HG03095 (cell line): ENCODE results near the gene CRK.

Experiments used
- ATAC-seq: cut with Tn5 transposase; IDR thresholded peaks from one replicate; pipeline ENCODE4 v1.9.1; 2021; ENCODE audit warnings: moderate library complexity; ENCODE audit not compliant: unreplicated experiment

CRK gene

GRCh38 chr17:1486802-1487695 is 31.0 kb upstream of the CRK start:
- ATAC-seq, result no peak

GRCh38 chr17:1485423-1486376 is 29.7 kb upstream of the CRK start:
- ATAC-seq, result no peak

DNA sequence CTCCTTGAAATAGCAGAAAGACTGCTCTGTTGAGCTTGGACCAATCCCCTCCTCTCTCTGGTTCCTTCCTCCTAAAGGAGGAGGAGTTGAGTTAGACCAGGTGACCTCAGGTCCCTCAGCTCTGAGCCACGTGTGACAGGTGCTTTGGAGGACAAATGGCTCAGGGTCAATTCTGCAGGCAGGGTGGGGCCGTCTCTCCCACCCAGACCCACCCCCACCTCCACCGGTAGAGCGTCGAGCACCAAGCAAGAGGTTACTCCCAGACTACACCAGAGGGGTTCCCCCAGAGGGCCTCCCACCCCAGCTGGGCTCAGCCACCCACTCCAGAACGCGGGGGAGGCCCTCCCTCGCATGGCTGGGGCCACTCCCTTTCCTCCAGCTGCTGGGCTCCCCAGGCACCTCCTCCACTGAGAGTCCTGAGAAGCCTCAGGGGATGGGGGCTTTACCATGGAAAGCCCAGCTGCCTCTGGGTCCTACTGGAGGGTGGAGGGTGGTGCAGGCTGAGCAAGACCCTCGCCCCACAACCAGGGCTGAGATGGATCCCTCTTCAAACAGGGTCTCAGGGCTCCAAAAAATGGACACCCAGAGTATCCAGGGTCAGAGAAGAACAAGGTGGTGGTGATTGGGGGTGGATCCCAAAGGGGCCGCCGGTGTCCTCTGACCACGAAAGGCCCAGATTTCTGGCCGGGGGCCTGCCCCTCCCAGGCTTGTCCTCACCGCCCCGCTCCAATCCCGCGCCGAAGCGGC is 28.8 kb upstream of the CRK start:
- peak; percentile 36 for ATAC-seq

DNA sequence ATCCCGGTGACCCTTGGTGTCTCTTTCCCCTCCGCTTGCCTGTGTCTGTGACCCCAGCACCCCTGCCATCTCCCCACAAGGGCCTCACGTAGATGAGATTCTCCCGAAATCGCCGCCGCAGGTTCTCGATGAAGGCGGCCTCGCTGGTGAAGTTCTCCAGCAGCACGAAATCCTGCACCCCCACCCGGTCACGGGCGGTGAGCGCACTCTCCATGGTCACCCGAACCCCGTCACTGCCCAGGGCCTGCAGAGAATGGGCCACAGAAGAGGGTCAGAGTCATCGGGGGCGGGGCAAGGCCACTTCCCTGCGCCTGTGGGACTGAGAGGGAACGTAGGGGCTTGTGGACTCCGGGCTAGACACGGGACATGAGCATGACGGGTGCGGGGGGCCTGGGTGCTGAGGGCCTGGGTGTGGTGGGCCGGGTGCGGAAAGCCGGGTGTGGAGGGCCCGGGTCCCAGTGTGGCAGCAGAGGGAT is 28.1 kb upstream of the CRK start:
- no peak for ATAC-seq

DNA sequence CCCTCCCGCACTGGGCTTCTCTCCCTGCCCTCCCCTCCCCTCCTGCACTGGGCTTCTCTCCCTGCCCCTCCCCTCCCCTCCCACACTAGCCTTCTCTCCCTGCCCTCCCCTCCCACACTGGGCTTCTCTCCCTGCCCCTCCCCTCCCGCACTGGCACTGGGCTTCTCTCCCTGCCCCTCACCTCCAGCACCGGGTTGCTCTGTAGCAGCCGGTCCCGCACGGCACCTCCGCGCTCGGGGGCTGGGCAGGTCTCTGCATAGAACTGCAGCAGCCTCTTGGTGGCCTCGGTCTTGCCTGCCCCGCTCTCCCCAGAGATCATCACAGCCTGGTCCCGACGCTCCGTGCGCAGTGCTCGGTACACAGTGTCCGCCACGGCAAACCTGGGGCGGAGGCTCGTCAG is 26.6 kb upstream of the CRK start:
- no peak for ATAC-seq

- ATAC-seq, result no peak
These were observed 25.7 kb upstream of the CRK start for GRCh38 chr17:1481736-1482135.

DNA sequence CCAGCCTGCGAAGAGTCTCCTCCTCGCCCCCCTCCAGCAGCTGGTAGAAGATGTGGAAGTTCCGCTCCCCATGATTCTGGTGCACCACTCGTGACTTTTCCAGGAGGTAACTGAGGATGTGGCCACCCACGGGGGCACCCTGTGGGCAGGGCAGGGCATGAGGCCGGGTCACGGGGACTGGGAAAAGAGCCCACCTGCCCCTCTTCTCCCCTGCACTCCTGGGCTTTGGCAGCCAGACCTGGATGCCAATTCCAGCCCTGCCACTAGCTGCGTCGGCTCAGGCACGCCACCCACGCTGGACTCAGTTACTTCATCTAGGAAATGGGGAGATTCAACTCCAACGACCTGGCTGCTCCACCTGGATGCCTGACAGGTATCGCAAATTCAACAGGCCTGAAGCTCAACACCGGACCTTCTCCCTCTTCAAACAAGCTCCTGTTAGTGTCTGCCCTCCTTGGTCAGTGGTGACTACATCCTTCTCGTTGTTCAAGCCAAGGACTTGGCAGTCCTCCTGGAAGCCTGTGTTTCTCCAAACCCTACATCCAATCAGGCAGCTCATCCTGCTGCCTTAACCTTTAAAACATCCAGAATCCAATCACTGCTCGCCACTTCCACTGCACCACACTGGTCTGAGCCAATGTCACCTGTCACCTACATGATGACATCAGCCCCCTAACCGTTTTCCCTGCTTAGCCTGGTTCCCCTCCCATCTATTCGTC is 24.9 kb upstream of the CRK start:
- no peak for ATAC-seq

- ATAC-seq, result no peak
These were observed 22.4 kb upstream of the CRK start for GRCh38 chr17:1478418-1478817.

DNA sequence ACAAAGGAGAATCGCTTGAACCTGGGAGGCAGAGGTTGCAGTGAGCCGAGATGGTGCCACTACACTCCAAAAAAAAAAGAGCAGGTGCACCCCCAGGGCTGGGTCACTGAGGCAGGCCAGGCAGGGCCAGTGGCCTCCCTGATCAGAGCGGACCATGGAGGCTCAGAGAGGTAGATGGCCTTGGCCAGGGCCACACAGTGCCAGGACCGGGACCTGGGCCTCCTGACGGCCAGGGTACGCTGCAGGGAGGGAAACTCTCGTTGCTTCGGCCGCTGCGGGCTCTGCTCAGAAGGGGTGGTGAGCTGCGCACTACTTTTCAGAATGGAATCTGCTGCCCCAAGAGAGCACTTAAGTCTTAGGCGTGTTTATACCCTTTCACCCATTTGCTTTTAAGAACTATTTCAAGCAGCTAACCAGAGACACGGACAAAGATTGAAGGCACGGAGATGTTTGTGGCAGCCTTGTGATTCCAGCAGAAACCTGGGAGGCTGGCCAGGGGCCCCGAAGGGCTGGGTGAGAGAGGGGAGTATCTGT is 19.4 kb upstream of the CRK start:
- ATAC-seq, result no peak

- ATAC-seq, result no peak
These were observed 18.6 kb upstream of the CRK start for GRCh38 chr17:1474402-1475189.

GRCh38 chr17:1473841-1474240 is 17.8 kb upstream of the CRK start:
- ATAC-seq, result no peak

- ATAC-seq, result no peak
These were observed 17.1 kb upstream of the CRK start for GRCh38 chr17:1473170-1473569.

- no peak for ATAC-seq
These were observed 16.1 kb upstream of the CRK start for GRCh38 chr17:1471911-1472821.

DNA sequence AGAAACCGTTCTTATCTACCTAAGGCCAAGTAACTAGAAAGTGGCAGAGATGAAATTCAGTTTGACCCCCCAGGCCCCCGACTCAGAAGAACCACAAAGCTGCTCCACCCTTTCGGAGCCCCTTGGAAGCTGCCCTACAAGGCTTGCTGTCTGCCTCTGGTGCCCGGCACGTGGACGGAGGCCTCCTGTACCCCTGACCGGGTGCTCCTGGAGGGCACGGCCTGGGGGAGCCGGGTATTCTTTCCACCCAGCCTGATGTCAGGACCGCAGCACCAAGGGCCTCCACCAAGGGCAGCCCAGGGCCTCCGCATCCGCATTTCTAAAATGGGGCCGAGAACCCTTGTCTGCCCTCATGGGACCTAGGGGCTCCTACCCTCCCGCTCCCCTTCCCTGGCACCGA is 15.5 kb upstream of the CRK start:
- no peak for ATAC-seq

DNA sequence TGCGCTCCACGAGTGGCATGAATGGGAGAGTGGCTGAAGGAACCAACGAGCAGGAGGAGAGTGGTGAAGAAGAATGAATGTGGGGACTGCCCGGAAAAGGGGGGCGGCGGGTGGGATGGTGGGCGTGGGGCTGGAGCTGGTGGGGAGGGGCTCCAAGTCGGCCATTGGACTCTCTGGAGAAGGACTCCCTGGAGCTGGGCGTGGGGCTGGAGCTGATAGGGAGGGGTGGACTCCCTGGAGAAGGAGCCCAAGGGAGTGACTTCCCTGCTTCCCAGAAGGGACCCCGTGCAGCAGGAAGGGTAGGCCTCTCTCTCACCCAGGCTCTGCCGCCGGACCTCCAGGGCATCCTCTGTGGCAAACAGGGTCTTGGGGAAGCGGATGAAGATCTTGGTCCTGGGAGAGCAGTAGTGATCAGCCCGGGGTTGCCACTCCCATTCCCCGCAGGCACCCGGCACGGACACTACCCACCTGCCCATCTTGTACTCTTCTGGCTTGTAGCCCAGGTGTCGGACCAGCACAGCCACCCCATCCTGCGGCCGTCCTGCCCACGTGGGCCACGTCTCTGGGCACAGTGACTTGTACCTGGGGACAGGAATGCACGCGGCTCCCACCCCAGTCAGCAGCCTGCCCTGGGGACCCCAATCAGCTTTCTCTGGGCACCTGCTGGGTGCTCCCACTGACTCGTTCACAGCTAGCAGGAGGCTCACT is 14.9 kb upstream of the CRK start:
- no peak for ATAC-seq

GRCh38 chr17:1470071-1470754 is 14.2 kb upstream of the CRK start:
- no peak for ATAC-seq

- ATAC-seq, result no peak
These were observed 13.3 kb upstream of the CRK start for GRCh38 chr17:1469231-1469852.
